Stimulated activated CD4-positive, alpha-beta T cell treated with anti-CD3 and anti-CD28 coated beads, Interleukin-12 subunit alpha, Interleukin-12 subunit beta, amount 100 ng/mL, for 48 hours (primary cell): ENCODE data around the gene SAMD10.
"Not testable (repeated sequence)": the region's sequence is repeated elsewhere in the genome, so short reads cannot be mapped to it uniquely, and the experiment has no call there.

Experiments used
- DNase-seq, 3 donors: peaks; one replicate each; pipeline ENCODE4 v3.0.0-alpha.2; 2020; ENCODE audit warnings: low read depth in 2 of 3, low spot score in 1 of 3

SAMD10 gene

GRCh38 chr20:63969838-63970713, 9.4 kb downstream of the SAMD10 start, which contains the start of gene ZNF512B:
Gene ZNF512B, minus strand, starts transcription at chr20:63969930. Its CDS starts 1,980 bp downstream, at chr20:63967950.
- DNase-seq, result peak in 1 of 3 donors; percentile 43

GRCh38 chr20:63968928-63969760, 10.3 kb downstream of the SAMD10 start:
- DNase-seq, result no peak

DNA sequence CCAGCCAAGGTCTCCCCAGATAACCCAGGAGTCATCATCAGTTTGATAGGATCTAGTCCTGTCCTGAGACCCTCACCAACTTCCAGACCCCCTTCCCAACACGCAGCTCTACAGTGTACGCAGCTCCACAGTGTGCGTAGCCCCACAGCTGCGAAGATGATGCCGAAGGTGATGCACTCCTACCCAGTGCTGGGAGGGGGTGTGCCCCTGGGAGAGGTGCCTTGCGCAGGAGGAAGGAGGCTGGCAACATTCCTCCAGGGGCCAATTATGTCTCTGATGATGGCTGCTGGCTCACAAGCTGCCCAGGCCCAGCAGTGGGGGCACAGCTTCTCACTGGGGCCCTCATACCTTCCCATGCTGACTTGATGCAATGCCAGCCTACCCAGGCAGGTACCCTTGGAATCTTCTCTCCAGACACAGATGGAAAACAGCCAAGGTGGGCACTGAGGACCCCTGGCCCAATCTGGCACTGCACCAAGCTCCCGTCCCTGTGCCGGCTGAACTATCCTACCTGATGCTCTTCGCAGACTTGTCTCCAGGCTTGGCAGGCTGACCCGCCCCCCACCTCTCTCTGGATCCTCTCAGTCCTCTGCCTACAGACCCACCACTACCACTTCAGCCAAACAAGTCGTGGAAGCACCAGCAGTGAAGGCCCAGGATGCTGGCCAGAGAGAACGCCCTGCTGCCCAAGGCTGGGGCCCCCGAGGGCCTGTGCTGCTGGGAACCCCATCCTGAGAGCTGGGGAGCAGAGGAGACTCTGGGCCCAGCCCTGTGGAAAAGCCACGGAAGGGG, 11.1 kb downstream of the SAMD10 start:
- DNase-seq, result no peak

DNA sequence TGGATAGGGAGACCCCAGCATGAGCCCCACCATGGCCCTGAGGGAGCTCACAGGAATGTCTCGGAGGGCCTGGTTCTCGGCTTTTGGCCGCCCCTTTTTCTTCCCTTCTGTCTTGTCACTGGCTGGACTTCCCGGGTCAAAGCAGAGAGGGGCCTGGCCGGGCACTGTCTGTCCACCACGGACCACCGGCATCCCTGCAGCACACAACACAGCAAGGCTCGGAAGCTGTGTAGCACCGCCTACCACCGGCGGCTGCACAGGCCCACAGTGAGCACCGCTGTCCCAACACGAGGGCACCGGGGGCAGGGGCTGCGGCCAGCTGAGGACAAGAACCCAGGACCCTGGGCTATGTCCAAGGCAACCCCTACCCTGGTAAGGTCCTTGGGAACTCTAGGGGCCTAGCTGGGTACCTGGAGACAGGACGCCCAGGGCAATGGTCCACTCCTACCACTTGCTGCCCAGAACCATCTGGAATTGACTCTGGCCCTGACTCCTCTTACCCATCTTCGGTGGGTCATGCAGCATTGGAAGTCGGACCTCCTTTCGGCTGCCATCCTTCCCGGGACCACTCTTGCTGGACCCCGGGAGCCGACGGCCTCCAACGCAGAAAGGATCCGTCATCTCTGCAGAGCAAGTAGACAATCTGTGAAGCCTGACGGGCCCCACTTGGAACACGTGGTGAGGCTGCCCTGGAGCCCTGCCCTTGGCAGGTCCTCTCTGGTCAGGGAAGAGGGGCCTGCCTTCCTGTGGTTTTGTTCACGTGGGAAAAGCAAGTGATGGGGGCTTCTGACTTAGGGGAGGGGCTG, 11.9 kb downstream of the SAMD10 start:
- no peak for DNase-seq

DNA sequence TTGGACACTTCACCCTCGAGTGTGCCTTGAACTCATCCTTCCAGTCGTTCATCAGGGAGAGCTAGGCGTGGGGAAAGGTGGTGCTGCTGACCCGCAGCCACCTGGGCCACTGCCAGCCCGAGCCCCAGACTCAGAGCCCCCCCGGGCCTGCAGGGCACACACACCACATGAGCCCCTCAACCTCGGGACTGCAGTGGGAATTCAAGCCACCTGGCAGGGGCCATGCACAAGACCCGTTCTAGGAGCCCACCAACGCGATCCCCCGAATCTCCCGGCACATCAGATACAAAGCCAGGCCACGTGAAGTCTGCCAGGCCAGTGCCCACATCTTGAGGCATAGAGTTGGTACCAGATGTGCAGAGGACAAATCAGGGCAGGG, 12.5 kb downstream of the SAMD10 start:
- DNase-seq, result no peak

GRCh38 chr20:63966172-63966943, 13.1 kb downstream of the SAMD10 start:
- no peak for DNase-seq

DNA sequence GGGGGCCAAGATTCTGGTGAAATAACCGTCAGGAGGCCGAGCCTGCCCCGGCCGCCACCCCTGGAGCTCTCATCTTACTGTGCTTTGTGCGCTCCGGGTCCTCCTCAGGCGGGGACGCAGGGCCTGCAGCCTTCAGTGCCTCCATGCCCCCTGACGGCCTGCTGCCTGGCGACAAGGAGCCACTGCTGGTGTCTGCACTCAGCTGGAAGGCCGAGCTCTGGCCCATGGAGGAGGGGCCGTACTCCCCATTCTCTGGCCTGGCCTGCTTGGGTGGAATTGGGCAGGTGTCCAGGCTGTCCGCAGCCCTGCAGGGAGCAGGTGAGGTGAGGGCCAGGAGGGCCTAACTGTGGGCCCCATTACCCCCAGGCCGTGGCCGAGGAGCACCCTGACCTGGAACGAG, 15.0 kb downstream of the SAMD10 start:
- DNase-seq, result no peak

DNA sequence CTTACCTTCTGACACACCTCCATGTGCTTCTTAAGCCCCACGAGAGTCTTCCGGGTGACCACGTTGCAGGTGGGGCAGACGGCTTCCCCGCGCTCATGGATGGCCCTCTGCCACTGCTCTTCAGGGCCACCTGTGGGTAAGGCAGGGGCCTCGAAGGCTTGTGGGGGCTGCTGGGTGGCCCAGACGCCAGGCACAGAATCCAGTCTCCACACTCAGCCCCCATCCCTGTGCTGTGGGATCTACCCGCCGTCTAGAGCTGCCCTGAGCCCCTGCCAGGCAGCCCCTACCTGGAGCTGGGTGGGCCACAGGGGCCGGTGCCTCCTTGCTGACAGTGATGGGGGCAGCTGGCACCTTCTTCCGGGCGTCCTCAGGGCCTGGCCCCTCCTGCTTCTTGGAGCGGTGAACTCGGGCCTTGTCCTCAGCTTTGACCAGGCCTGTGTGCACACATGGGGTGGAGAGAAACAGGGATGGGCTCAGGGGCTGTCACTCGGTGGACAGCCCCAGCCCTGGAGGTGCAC, 15.6 kb downstream of the SAMD10 start:
- DNase-seq, result no peak

DNA sequence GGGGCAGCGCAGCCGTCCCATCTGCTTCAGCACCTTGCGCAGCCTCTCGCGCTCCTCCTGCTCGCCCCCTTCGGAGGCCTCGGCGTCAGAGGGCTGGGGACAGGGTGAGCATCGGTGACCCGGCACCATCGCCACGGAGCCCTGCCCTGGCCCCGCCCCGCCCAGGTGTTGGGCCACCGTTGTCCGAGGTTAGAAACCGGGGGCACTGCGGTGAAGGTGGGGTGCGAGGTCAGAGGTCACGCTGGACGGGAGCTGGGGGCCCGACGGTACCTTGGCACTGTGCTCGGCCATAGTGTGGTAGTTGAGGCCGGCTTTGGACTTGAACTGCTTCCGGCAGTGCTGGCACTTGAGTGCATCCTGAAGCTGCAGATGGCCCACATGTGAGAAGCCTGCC, 16.1 kb downstream of the SAMD10 start:
- no peak for DNase-seq

DNA sequence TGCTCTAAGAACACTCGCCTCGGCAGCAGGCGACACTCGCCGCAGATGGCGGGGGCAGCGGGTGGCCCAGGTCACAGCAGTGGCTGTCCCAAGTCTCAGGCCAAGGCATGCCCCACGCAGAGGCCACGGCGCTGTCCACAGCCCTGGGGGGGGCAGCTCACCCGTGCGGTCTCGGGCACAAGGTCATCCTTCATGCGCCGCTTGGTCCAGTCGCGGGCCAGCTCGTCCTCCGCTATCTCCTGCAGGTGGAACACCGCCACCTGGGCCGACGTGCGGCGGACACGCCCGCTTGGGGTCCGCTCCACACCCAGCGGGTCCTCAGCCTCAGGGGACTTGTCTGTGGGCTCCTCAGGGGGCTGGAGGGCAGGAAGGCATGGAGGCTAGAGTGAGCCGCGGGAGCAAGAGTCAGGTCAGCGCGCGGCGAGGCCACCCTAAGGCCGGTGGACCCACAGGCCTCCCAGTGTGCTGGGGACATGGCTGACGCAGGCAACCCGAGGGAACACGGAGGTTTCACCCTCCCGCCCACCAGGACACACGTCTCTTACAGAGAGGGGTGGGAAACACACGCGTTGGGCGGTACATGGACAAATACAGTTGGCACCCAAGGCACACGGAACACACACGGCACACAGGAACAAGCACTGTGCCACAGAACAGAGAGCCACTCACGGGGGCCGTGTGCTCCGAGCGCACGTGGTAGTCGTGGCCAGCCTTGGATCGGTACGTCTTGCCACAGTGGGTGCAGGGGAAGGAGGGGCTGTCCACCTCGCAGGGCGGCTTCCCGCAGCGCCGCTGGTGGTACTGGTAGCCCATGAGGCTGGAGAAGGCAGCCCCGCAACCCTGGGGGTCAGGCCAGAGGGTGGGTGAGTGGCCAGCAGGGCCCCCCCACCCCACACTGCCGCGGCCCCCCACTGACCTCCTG, 16.8 kb downstream of the SAMD10 start:
- DNase-seq, result no peak

DNA sequence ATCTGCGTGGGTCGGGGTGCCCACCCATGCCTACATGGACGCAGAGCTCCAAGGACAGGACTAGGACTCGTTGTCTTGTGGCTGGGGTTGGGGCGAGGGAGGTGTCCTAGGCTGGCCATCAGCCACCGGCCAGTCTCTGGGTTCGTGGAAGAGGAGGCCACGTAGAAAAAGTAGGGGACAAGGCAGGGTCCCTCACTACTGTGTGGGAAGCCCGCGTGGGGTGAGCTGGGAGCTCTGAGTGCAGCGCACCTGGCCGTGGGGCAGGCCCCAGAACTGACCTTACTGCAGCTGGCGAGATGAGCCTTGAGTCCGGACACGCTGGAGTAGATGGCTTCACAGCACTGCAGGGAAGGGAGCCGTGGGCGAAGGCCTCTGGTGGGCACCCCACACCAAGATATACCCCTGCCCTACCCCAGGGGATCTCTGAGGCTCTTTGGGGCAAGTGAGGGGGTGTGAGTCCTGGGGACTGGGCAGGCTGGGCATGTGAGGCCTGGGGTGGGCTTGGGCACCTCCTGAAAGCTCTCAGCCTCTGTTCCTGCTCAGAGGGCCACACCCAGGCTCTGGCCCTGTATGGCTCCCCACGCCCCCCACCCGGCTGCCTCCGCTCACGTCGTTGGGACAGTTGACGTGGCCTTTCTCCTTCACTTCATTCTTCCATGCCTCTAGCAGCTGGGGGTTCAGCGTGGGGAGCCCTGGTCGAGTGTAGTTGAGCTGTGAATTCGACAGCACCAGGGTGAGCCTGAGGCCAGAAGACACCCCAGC, 17.6 kb downstream of the SAMD10 start:
- no peak for DNase-seq

GRCh38 chr20:63960654-63961621, 18.5 kb downstream of the SAMD10 start:
- DNase-seq, result not testable (repeated sequence)

DNA sequence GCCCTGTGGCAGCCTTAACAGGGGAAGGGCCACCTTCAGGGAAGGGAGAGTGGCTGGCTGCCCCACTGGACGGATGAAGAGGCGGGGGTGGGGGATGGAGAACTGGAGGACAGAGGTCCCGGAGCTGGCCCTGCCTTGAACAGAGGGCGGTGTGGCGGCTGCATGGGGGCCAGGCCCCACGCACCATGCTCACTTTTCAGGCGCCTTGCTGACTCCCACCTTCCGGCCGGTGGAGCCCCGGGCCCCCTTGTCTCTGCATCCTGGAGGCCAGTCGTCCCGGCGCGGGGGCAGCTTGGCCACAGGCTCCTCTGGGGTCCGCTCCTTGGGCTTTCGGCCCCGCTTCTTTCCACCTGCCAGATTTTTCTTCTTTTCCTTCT, 19.8 kb downstream of the SAMD10 start:
- DNase-seq, result no peak

DNA sequence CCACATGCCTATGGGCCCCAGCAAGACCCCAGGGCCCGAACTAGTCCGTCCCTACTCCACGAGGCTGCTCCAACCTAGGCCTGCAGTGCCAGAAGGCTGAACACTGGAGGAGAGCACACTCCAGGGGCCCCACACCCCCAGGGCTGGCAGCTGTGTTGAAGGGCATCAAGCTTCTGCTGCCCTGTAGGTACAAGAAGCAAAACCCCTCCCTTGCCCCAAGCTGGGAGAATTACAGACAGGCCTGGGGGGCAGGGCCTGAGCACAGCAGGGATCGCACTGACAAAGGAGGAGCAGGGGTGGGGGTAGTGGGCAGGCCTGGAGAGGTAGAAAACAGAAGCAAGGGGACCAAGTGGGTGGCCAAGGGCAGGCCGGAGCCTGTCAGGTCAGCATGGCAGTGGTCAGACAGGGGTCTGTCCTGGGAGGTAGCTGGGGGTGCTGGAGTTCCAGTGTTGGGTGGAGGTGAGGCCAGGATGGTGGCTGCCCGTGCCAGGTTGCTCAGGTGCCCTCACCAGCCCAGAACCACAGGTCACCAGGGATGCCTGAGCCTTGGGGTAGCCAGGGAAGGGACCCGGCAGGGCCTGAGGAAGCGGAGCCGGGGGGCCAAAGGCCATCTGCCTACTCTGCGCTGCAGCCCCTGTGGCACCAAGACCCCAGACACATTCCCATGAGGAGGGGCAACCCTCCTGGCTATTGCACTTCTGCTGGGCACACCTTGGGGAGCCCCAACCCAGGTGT, 20.3 kb downstream of the SAMD10 start:
- DNase-seq, result no peak

DNA sequence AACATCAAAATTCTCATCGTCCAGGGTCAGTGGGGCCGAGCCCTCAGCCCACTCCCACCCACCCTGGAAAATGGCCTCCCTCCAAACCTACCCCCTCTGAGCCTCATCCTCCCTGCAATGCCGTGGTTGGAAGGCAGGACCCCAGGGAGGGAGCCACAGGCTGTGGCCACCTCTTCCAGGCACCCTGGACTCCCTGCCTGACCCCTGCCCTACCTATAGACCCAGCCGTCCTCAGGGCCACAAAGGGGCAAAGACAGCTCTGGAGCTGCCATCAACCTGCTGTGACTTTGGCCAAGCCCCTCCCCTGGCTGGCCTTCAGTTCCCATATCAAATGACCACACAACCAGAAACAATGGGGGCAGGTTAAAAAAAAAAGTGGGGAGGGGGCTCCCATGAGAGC, 21.0 kb downstream of the SAMD10 start:
- no peak for DNase-seq
